Skeletal muscle tissue (tissue), 4 donors: ENCODE data around the gene EYA4. TPM values are rescaled to one million over a fixed set of nuclear protein-coding genes. Genes with fewer than 3 reads are reported as not detected.

Experiments
- H3K27ac ChIP-seq: one replicate; pipeline ENCODE4 v1.7.0; 2013; ENCODE audit warnings: mild to moderate bottlenecking, low read depth, low read length, inconsistent platforms
- H3K27me3 ChIP-seq, 3 donors: one replicate each; pipeline ENCODE4 v1.7.0; 2013; ENCODE audit warnings: low read length in 3 of 3; ENCODE audit not compliant: control insufficient read depth in 3 of 3, insufficient read depth in 3 of 3
- H3K36me3 ChIP-seq, 3 donors: one replicate each; pipeline ENCODE4 v1.7.0; 2013; ENCODE audit warnings: low read length in 3 of 3; ENCODE audit not compliant: control insufficient read depth in 3 of 3, insufficient read depth in 3 of 3
- H3K4me1 ChIP-seq, 3 donors: one replicate each; pipeline ENCODE4 v1.7.0; 2013; ENCODE audit warnings: low read length in 3 of 3, mild to moderate bottlenecking in 3 of 3; ENCODE audit not compliant: control insufficient read depth in 3 of 3, insufficient read depth in 3 of 3
- H3K4me3 ChIP-seq, 3 donors: one replicate each; pipeline ENCODE4 v1.7.0; 2013; ENCODE audit warnings: low read length in 3 of 3
- H3K9ac ChIP-seq, 3 donors: one replicate each; pipeline ENCODE4 v1.7.0; 2013; ENCODE audit warnings: low read length in 3 of 3, mild to moderate bottlenecking in 3 of 3, moderate library complexity in 2 of 3, low read depth in 1 of 3
- H3K9me3 ChIP-seq, 3 donors: one replicate each; pipeline ENCODE4 v1.7.0; 2013; ENCODE audit warnings: low read length in 3 of 3; ENCODE audit not compliant: control insufficient read depth in 3 of 3
- total RNA-seq: library from RNA; depleted of rRNA; stranded (reverse); fragments of >200 nt; gene quantifications from one replicate; pipeline ENCODE4 v1.2.3, GENCODE V29; 2014
- donor health status: Osteomylitis.

Gene EYA4
- total RNA-seq, 1 donor from 2014 or later, result 40.2 TPM

DNA sequence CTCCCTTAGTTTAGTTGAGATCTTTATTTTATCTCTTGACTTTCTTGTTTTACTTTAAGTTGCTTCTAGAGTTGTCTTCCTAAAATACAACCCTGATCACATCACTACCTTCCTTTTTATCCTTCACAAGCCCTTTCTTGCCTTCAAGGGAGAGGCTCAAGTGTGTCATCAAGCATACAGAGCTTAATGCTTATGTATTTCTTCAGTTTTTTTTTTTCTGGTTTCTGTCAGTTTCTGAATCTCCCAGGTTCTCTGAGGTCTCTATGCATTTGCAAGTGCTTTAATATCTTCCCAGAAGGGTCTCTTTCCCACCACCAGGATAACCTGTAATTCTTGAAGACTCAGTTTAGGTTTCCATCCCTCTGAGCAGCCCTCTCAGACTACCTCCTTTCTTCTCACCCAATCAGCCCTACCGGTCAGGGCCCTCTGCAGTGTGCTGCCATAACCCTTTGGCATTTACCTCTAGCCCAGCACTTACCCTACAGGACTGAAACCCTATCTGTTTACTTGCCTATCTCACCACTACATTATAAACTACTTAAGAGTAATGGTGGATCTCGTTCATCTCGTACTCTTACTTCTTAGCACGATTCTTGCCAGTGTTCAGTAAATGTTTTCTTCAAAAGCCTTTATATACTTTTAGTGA is 36.9 kb downstream of the EYA4 start:
- Histone ChIP-seq H3K27me3 (no peaks in the 10 kb centered on the region), H3K9me3 (no peaks in the 10 kb centered on the region), H3K4me3 (no peak overlapping the region), H3K36me3 (no peaks in the 10 kb centered on the region), H3K27ac (peak overlapping the region; percentile 39), H3K4me1 (peaks cover 4 to 8% (median 4%) of the 10 kb centered on the region in 3 donors), H3K9ac (no peak overlapping the region)

- H3K27ac ChIP-seq, result no peak overlapping the region
- no peaks in the 10 kb centered on the region for H3K36me3 ChIP-seq
- H3K4me1 ChIP-seq, result peaks cover 6 to 11% (median 8%) of the 10 kb centered on the region in 3 donors
- no peak overlapping the region for H3K9ac ChIP-seq
- H3K27me3 ChIP-seq, result no peaks in the 10 kb centered on the region
- H3K9me3 ChIP-seq, result no peaks in the 10 kb centered on the region
- no peak overlapping the region for H3K4me3 ChIP-seq
Measured at GRCh38 chr6:133286765-133287164, 45.6 kb downstream of the EYA4 start.

DNA sequence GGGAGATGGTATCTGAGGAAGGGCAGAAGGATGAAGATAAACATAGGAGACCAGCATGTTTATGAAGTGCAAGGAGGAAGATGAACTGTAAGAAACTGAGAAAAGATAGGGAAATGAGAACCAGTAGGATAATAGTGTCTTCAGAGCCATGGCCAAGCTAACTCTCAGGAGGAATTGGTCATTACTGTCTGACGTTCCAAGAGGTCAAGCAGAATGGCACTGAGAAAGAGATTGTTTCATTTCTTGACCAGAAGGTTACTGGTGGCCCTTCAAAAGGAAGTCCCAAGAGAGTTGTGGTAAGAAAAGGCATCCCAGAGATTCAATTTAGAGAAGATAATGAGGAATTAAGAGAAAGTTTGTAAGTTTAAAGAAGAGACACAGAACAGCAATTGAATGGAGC is 47.5 kb downstream of the EYA4 start:
- Histone ChIP-seq H3K4me3 (no peak overlapping the region), H3K27ac (no peak overlapping the region), H3K4me1 (peaks cover 10 to 15% (median 12%) of the 10 kb centered on the region in 3 donors), H3K27me3 (no peaks in the 10 kb centered on the region), H3K9me3 (no peaks in the 10 kb centered on the region), H3K9ac (no peak overlapping the region), H3K36me3 (no peaks in the 10 kb centered on the region)

GRCh38 chr6:133289733-133290306 is 48.7 kb downstream of the EYA4 start:
- Histone ChIP-seq H3K27ac (no peak overlapping the region), H3K27me3 (no peaks in the 10 kb centered on the region), H3K4me3 (no peak overlapping the region), H3K9me3 (no peaks in the 10 kb centered on the region), H3K36me3 (no peaks in the 10 kb centered on the region), H3K9ac (no peak overlapping the region), H3K4me1 (peaks cover 10 to 15% (median 12%) of the 10 kb centered on the region in 3 donors)

- Histone ChIP-seq H3K4me1 (peaks cover 8 to 15% (median 9%) of the 10 kb centered on the region in 3 donors), H3K9ac (no peak overlapping the region), H3K9me3 (no peaks in the 10 kb centered on the region), H3K36me3 (no peaks in the 10 kb centered on the region), H3K4me3 (no peak overlapping the region), H3K27me3 (no peaks in the 10 kb centered on the region), H3K27ac (no peak overlapping the region)
Measured at GRCh38 chr6:133290930-133291329, 49.8 kb downstream of the EYA4 start.

- H3K27me3 ChIP-seq, result no peaks in the 10 kb centered on the region
- H3K36me3 ChIP-seq, result no peaks in the 10 kb centered on the region
- H3K4me3 ChIP-seq, result no peak overlapping the region
- H3K27ac ChIP-seq, result no peak overlapping the region
- H3K9me3 ChIP-seq, result no peaks in the 10 kb centered on the region
- peaks cover 13 to 15% (median 14%) of the 10 kb centered on the region in 3 donors for H3K4me1 ChIP-seq
- no peak overlapping the region for H3K9ac ChIP-seq
Measured at GRCh38 chr6:133291671-133292070, 50.5 kb downstream of the EYA4 start.

DNA sequence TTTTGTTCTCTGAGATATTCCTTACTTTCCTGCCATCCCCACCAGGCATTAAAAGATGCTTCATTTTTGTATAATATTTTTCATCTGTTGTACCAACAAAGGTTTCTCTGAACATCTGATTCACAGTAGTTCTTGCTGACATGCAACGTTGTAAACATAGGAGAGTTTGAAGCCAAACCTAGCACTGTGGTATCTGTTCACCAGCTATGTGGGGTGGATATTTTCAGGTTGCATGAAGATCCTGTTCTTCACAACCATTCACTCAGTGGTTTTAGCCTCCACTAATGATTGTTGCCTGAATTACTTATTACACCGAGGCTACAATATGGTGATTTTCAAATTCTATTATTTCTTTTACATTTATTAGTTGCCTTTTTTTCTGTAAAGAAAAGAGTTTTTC is 56.5 kb downstream of the EYA4 start:
- H3K4me1 ChIP-seq, result peaks cover 13 to 21% (median 18%) of the 10 kb centered on the region in 3 donors
- no peak overlapping the region for H3K4me3 ChIP-seq
- H3K27ac ChIP-seq, result no peak overlapping the region
- H3K9me3 ChIP-seq, result no peaks in the 10 kb centered on the region
- H3K27me3 ChIP-seq, result no peaks in the 10 kb centered on the region
- no peak overlapping the region for H3K9ac ChIP-seq
- no peaks in the 10 kb centered on the region for H3K36me3 ChIP-seq

DNA sequence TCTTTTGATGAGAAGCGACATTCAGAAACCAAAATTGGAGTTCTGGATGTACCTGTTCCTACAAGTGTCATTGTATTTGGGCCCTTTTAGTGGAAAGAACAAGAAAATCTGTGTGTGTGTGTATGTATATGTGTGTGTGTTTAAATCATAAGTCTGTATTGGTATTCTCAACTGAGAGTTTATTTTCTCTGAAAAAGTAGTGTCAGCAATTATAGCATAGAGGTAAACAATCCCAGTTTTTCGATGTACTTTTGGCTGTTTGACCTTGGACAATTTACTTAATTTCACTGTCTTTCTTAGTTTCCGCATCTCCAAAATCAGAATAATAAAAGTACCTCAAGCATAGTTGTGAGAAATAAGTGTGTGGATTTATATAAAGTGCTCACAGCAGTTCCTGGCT is 57.2 kb downstream of the EYA4 start:
- no peaks in the 10 kb centered on the region for H3K36me3 ChIP-seq
- peak overlapping the region; percentile 50 for H3K27ac ChIP-seq
- peaks cover 12 to 17% (median 15%) of the 10 kb centered on the region in 3 donors for H3K4me1 ChIP-seq
- peak overlapping the region; percentile 25 to 55 (median 40) for H3K9ac ChIP-seq
- H3K27me3 ChIP-seq, result no peaks in the 10 kb centered on the region
- no peaks in the 10 kb centered on the region for H3K9me3 ChIP-seq
- peak overlapping the region in 1 of 3 donors; percentile 14 for H3K4me3 ChIP-seq

DNA sequence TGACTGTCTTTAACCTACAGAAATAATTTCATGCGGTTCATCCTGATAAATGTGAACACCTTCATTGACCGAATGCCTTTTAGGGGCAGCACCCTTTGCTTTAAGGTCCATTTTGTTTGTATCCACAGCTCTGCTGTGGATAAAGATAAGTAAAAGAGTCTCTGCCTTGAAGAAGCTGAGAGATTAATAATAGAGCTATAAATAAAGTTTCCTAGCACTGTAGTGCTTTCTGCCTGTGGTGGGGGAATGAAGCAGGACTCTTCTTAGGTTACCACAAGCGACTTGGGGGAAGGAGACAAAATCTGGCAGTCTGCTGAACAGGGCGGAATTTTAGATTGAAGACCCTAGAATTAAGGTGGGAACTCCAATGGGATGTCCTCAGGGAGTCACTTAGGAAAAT is 57.6 kb downstream of the EYA4 start:
- H3K9ac ChIP-seq, result peak overlapping the region; percentile 25 to 55 (median 40)
- H3K27me3 ChIP-seq, result no peaks in the 10 kb centered on the region
- no peaks in the 10 kb centered on the region for H3K9me3 ChIP-seq
- H3K27ac ChIP-seq, result peak overlapping the region; percentile 50
- peaks cover 12 to 17% (median 15%) of the 10 kb centered on the region in 3 donors for H3K4me1 ChIP-seq
- no peaks in the 10 kb centered on the region for H3K36me3 ChIP-seq
- peak overlapping the region in 1 of 3 donors; percentile 14 for H3K4me3 ChIP-seq

DNA sequence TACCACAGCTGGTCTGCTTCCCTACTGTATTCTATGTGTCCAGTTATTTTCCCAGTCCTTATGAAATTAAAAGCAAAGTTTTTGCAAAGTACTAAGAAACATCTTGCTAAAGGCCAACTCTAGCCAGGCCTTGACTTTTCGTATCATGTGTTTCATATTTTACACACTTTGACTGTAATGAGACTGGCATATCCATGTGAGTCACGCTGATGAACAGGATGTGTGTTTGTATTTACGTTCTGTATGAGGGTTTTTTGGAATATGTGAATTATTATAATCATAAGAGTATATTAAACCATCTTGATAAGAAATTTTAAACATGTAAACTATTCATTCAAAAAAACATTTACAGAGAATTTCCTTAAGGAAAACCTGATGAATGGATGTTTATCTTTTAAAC is 59.7 kb downstream of the EYA4 start:
- no peaks in the 10 kb centered on the region for H3K36me3 ChIP-seq
- H3K4me1 ChIP-seq, result peaks cover 10 to 17% (median 14%) of the 10 kb centered on the region in 3 donors
- H3K9ac ChIP-seq, result no peak overlapping the region
- H3K9me3 ChIP-seq, result no peaks in the 10 kb centered on the region
- H3K4me3 ChIP-seq, result no peak overlapping the region
- H3K27me3 ChIP-seq, result no peaks in the 10 kb centered on the region
- H3K27ac ChIP-seq, result no peak overlapping the region
